Suprapubic skin (tissue), 4 donors: ENCODE results near the gene SCPEP1. TPM values are rescaled to one million over a fixed set of nuclear protein-coding genes. Genes with fewer than 3 reads are reported as not detected.
"Not testable (repeated sequence)": the region's sequence is repeated elsewhere in the genome, so short reads cannot be mapped to it uniquely, and the experiment has no call there.

Source experiments
- DNase-seq, 2 donors: peaks; one replicate each; pipeline ENCODE4 v3.0.0-alpha.2; 2019; ENCODE audit warnings: low spot score in 2 of 2
- H3K27ac ChIP-seq: fragments of 200-600 bp; sonication (generic); one replicate; pipeline ENCODE4 v1.5.1; 2019
- H3K27me3 ChIP-seq: fragments of 200-600 bp; sonication (generic); one replicate; pipeline ENCODE4 v1.5.1; 2019
- H3K36me3 ChIP-seq: fragments of 200-600 bp; sonication (generic); one replicate; pipeline ENCODE4 v1.5.1; 2019
- H3K4me1 ChIP-seq: fragments of 200-600 bp; sonication (generic); one replicate; pipeline ENCODE4 v1.5.1; 2019
- H3K4me3 ChIP-seq: fragments of 200-600 bp; sonication (generic); one replicate; pipeline ENCODE4 v1.5.1; 2019; ENCODE audit warnings: mild to moderate bottlenecking
- H3K9me3 ChIP-seq: fragments of 200-600 bp; sonication (generic); one replicate; pipeline ENCODE4 v1.5.1; 2019
- EP300 ChIP-seq: sonication (generic); formaldehyde crosslinking; IDR thresholded peaks from one replicate; pipeline ENCODE4 v1.6.1; 2017; ENCODE audit warnings: antibody characterized with exemption
- POLR2A ChIP-seq, 2 donors: fragments of 450-650 bp; IDR thresholded peaks; one replicate each; pipeline ENCODE4 v1.6.1; 2017; ENCODE audit warnings: antibody characterized with exemption in 2 of 2, mild to moderate bottlenecking in 2 of 2, moderate library complexity in 2 of 2
- POLR2AphosphoS5 ChIP-seq, 3 donors: sonication (generic); formaldehyde crosslinking; IDR thresholded peaks; one replicate each; pipeline ENCODE4 v1.6.1; 2017; ENCODE audit warnings: antibody characterized with exemption in 3 of 3
- WGBS: methylation state at CpG from one replicate; pipeline ENCODE4 v1.1.5; 2018; 5-methylcytosine and 5-hydroxymethylcytosine counted together
- total RNA-seq, 4 donors: library from RNA; depleted of rRNA; stranded (reverse); fragments of >200 nt; gene quantifications; one replicate each; pipeline ENCODE4 v1.1.0, GENCODE V29; 2016
- TF ChIP-seq, protein P1 (sequence below), 2 donors: fragments of 200-600 bp in 1 of 2; fragments of 450-650 bp in 1 of 2; sonication (generic) in 1 of 2; IDR thresholded peaks; one replicate each; pipeline ENCODE4 v1.5.1; 2016 to 2019; ENCODE audit warnings: antibody characterized with exemption in 2 of 2, mild to moderate bottlenecking in 1 of 2, moderate library complexity in 1 of 2

SCPEP1 gene
- total RNA-seq, 4 donors from 2014 or later = 81.2 to 160 (median 100.0) TPM

DNA sequence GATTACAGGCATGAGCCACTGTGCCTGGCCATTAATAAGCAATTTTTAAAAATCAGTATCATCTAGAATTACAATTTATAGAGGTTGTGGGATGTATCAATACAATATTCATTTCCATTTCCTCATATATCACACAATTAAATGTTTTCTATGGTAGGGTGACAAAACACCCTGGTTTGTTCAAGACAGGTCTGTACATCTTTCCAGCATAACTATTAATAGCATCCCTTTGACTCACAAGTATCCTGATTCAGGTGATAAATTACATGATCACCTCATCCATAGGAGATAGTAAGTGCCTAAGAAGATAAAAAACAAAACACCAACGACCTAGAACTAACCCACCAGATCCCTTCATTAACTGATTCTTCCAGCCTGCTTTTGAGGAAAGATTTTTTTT lies 30.2 kb upstream of the SCPEP1 start:
- H3K4me1 ChIP-seq = no peaks in the 10 kb centered on the region
- no peaks in the 10 kb centered on the region for H3K9me3 ChIP-seq
- H3K27me3 ChIP-seq = no peaks in the 10 kb centered on the region
- 53% methylated on average over 1 of the region's 1 CpG for WGBS
- TF ChIP-seq, protein P1, sequence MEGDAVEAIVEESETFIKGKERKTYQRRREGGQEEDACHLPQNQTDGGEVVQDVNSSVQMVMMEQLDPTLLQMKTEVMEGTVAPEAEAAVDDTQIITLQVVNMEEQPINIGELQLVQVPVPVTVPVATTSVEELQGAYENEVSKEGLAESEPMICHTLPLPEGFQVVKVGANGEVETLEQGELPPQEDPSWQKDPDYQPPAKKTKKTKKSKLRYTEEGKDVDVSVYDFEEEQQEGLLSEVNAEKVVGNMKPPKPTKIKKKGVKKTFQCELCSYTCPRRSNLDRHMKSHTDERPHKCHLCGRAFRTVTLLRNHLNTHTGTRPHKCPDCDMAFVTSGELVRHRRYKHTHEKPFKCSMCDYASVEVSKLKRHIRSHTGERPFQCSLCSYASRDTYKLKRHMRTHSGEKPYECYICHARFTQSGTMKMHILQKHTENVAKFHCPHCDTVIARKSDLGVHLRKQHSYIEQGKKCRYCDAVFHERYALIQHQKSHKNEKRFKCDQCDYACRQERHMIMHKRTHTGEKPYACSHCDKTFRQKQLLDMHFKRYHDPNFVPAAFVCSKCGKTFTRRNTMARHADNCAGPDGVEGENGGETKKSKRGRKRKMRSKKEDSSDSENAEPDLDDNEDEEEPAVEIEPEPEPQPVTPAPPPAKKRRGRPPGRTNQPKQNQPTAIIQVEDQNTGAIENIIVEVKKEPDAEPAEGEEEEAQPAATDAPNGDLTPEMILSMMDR (IDR thresholded peaks at IDR 0.05) = no peak
- TF ChIP-seq POLR2AphosphoS5 (IDR thresholded peaks at IDR 0.05) (no peak), EP300 (no peak), POLR2A (IDR thresholded peaks at IDR 0.05) (no peak)
- no peak overlapping the region for H3K27ac ChIP-seq
- H3K4me3 ChIP-seq = no peak overlapping the region
- DNase-seq = no peak
- H3K36me3 ChIP-seq = peaks cover 60% of the 10 kb centered on the region

DNA sequence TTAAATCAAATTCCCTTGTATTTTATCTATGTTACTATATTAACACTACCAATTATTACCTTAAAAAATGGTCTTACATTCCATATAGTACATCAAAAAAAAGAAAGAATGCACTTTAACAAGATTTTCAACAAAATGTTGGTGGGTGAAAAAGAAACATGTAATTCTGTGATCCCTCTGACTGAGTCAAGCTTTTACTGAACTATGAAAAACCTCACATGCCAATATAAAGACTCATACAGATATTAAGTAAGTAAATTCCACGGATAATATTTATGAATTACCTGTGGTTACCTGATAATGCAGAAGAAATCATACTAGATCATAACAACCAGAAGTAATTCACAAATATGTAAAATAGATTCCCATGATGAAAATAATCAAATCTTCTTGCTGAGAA lies 29.4 kb upstream of the SCPEP1 start:
- Histone ChIP-seq H3K4me3 (no peak overlapping the region), H3K9me3 (no peaks in the 10 kb centered on the region), H3K27ac (no peak overlapping the region), H3K27me3 (no peaks in the 10 kb centered on the region), H3K36me3 (peaks cover 52% of the 10 kb centered on the region), H3K4me1 (no peaks in the 10 kb centered on the region)
- 83% methylated on average over 1 of the region's 1 CpG for WGBS
- no peak for DNase-seq
- TF ChIP-seq POLR2AphosphoS5 (IDR thresholded peaks at IDR 0.05) = no peak
- TF ChIP-seq, protein P1 (IDR thresholded peaks at IDR 0.05) = no peak

DNA sequence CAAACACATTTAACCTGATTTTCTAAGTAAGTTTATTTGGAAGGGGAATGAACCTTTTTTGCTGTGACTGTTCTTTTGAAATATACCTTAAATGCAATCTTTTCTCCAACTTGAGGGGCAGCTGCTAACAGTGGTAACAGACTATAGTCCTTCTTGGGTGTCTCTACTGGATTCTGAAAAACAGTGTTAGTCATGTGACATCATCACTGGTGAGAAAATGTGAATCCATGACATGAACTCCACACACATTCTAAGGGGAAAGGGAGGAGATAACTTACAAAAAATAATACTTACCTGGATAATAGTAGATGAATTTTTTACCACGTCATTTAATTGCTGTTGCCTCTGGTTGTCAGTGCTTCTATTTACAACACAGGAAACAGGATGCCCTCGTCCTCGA lies 28.3 kb upstream of the SCPEP1 start:
- TF ChIP-seq POLR2AphosphoS5 (IDR thresholded peaks at IDR 0.05) (no peak), POLR2A (IDR thresholded peaks at IDR 0.05) (no peak), EP300 (no peak)
- TF ChIP-seq, protein P1 (IDR thresholded peaks at IDR 0.05) = no peak
- no peak overlapping the region for H3K4me3 ChIP-seq
- H3K36me3 ChIP-seq = peaks cover 41% of the 10 kb centered on the region
- WGBS = 68% methylated on average over 3 of the region's 3 CpGs
- H3K27ac ChIP-seq = no peak overlapping the region
- H3K9me3 ChIP-seq = no peaks in the 10 kb centered on the region
- DNase-seq = no peak
- H3K27me3 ChIP-seq = no peaks in the 10 kb centered on the region
- no peaks in the 10 kb centered on the region for H3K4me1 ChIP-seq

DNA sequence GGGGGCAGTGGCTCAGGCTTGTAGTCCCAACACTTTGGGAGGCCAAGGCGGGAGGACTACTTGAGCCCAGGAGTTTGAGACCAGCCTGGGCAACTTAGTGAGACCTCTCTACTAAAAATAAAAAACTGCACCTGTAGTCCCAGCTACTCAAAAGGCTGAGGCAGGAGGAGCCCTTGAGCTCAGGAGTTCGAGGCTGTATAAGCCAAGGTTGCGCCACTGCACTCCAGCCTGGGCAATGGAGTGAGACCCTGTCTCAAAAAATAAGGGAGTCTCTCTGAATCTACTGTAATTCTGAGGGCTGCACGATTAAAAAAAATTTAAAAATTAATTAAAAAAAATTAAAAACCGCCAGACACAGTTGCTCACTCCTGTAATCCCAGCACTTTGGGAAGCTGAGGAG lies 20.9 kb upstream of the SCPEP1 start:
- Histone ChIP-seq H3K27ac (no peak overlapping the region), H3K4me3 (no peak overlapping the region), H3K4me1 (peaks cover 21% of the 10 kb centered on the region), H3K36me3 (no peaks in the 10 kb centered on the region), H3K9me3 (no peaks in the 10 kb centered on the region), H3K27me3 (no peaks in the 10 kb centered on the region)
- no peak for DNase-seq
- WGBS = 99% methylated on average over 5 of the region's 5 CpGs
- TF ChIP-seq POLR2A (IDR thresholded peaks at IDR 0.05) (no peak), EP300 (no peak), POLR2AphosphoS5 (IDR thresholded peaks at IDR 0.05) (no peak)
- TF ChIP-seq, protein P1 (IDR thresholded peaks at IDR 0.05) = no peak

DNA sequence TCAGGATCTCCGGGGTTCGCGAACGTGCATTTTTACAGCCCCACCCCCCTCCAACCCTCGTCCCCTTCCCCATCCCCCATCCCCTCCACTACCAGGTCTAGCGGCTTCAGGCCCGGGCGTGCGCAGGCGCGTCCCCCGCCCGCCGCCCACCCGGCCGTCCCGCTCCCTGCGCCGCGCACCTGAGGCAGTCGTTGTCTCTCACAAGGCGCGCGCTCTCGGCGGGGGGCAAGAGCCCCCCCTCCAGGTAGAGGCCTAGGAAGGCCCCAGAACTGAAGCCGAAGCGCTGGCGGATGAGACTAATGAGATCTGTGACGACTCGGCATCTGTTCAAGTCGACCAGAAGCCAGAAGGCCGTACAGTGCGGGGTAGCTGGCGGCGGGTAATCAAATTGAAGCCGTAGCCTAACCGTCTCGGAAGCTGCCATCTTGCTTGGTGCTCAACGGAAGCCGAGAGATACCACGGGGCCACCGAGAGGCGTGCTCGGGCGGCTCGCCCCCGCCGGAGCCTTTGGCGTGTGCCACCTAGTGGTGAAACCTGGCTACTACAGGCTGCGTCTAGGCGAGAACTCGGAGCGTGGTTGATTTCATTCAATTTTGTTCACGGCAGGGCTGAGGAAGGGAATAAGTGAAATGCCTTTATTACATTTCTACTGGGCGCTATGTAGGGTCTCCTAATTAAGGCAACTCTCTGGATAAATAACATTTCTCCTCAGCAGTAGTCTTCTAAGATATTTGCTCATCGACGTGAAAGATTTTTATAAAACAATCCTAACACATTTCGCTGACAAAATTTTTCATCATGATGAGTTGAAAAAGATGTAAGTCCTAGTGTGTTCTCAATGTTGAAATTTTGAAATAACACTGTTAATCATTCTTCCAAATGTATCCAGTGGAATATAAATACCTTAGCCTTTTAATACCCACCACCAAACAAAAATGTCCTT lies 17.1 kb upstream of the SCPEP1 start, which contains the start of gene COIL:
TSS of gene COIL (minus strand) at position 455 of the 943 bp plus-strand sequence. CDS start at position 424, 31 bp downstream.
- TF ChIP-seq POLR2A (IDR thresholded peaks at IDR 0.05) (peak in 1 of 2 donors; percentile 29), EP300 (no peak), POLR2AphosphoS5 (IDR thresholded peaks at IDR 0.05) (peak in 1 of 3 donors; percentile 93)
- TF ChIP-seq, protein P1 (IDR thresholded peaks at IDR 0.05) = peak; percentile 98 to 99

DNA sequence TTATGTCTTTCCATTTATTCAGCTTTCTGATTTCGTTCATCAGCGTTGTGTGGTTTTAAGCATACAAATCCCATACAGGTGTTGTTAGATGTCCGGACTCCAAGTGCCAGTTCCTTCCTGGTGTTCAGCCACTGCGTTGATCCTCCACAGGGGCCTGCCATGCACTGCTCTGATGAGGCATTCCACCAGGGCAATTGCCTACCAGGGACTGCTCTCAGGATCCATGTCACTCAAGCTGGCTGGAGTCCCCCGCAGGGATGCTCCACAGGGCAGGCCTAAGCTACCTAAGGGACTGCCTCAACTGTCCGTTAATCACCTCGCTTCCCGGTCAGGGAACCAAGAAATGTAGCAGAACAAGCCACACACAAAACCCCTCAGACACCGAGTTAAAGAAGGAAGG lies 12.7 kb upstream of the SCPEP1 start:
- H3K27ac ChIP-seq, H3K27me3 ChIP-seq, H3K4me1 ChIP-seq, H3K36me3 ChIP-seq, H3K4me3 ChIP-seq, H3K9me3 ChIP-seq, DNase-seq: not testable (repeated sequence)
- WGBS = 89% methylated on average over 8 of the region's 9 CpGs

More for the DNA sequence above, 17.1 kb upstream of the SCPEP1 start, which contains the start of gene COIL:
- WGBS = 5% methylated on average over 37 of the region's 59 CpGs
- H3K4me3 ChIP-seq = peak within 1 kb of the TSS; percentile 92
- no peaks in the 10 kb centered on the region for H3K36me3 ChIP-seq
- peaks cover 21% of the 10 kb centered on the region for H3K4me1 ChIP-seq
- H3K9me3 ChIP-seq = no peaks in the 10 kb centered on the region
- DNase-seq = peak; percentile 93 to 94
- H3K27me3 ChIP-seq = no peaks in the 10 kb centered on the region
- peak within 1 kb of the TSS; percentile 91 for H3K27ac ChIP-seq

DNA sequence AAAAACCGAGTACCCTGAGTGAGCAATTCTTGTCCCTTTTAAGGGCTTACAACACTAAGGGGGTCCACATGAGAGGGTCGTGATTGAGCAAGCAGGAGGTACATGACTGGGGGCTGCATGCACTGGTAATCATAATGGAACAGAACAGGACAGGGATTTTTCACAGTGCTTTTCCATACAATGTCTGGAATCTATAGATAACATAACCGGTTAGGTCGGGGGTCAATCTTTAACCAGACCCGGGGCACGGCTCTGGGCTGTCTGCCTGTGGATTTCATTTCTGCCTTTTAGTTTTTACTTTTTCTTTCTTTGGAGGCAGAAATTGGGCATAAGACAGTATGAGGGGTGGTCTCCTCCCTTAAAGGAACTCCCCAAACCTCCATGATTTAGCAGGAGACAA lies 12.2 kb upstream of the SCPEP1 start:
- H3K9me3 ChIP-seq, H3K4me1 ChIP-seq, H3K27me3 ChIP-seq, H3K4me3 ChIP-seq, DNase-seq, H3K27ac ChIP-seq, H3K36me3 ChIP-seq: not testable (repeated sequence)
- WGBS = 84% methylated on average over 6 of the region's 6 CpGs
